HepG2 (cell line): ENCODE measurements around the gene CSTPP1. TPM values are rescaled to one million over a fixed set of nuclear protein-coding genes. Genes with fewer than 3 reads are reported as not detected.

Experiments used
- ASH2L ChIP-seq: fragments of 300-600, 200-600 bp; sonication (generic); IDR thresholded peaks from 2 replicates; pipeline ENCODE4 v1.7.0; 2017; ENCODE audit warnings: low read depth, mild to moderate bottlenecking, moderate library complexity, mixed read lengths, low read length; ENCODE audit not compliant: insufficient read length
- CHCHD3 ChIP-seq: sonication (generic); formaldehyde crosslinking; IDR thresholded peaks from 2 replicates; pipeline ENCODE4 v1.8.0; 2022; ENCODE audit warnings: mild to moderate bottlenecking, missing genetic modification reagents, moderate library complexity
- CREB1 ChIP-seq, 2 experiments: fragments of 450-650 bp in 1 of 2; IDR thresholded peaks; 2 replicates each; pipeline ENCODE4 v1.6.1; 2016 to 2017; ENCODE audit warnings: control low read depth in 1 of 2, mild to moderate bottlenecking in 1 of 2, missing compliant biosample characterization in 1 of 2, missing genetic modification characterization in 1 of 2
- HOXA3 ChIP-seq: sonication (generic); formaldehyde crosslinking; IDR thresholded peaks from 2 replicates; pipeline ENCODE4 v1.5.0; 2020; ENCODE audit warnings: missing genetic modification reagents
- JUNB ChIP-seq: sonication (generic); formaldehyde crosslinking; IDR thresholded peaks from 2 replicates; pipeline ENCODE4 v1.8.0; 2022; ENCODE audit warnings: missing genetic modification reagents, mild to moderate bottlenecking, borderline replicate concordance
- SRSF4 ChIP-seq: fragments of 200-400 bp; formaldehyde crosslinking; IDR thresholded peaks from one replicate; pipeline ENCODE4 v1.6.1; 2018; ENCODE audit warnings: mild to moderate bottlenecking, low read depth, low read length, moderate library complexity; ENCODE audit not compliant: poor library complexity, severe bottlenecking
- TAF1 ChIP-seq: sonication (generic); formaldehyde crosslinking; IDR thresholded peaks from 2 replicates; pipeline ENCODE4 v1.4.0; 2020; ENCODE audit warnings: missing genetic modification reagents
- ZNF143 ChIP-seq: sonication (generic); formaldehyde crosslinking; IDR thresholded peaks from 2 replicates; pipeline ENCODE4 v1.4.0; 2020; ENCODE audit warnings: missing genetic modification reagents
- ZNF33B ChIP-seq: sonication (generic); formaldehyde crosslinking; IDR thresholded peaks from 2 replicates; pipeline ENCODE4 v1.5.1; 2020; ENCODE audit warnings: mild to moderate bottlenecking, missing genetic modification reagents
- ZNF343 ChIP-seq: sonication (generic); formaldehyde crosslinking; IDR thresholded peaks from 2 replicates; pipeline ENCODE4 v1.4.0; 2020; ENCODE audit warnings: mild to moderate bottlenecking, missing genetic modification reagents
- ZNF766 ChIP-seq: sonication (generic); formaldehyde crosslinking; IDR thresholded peaks from 2 replicates; pipeline ENCODE4 v1.5.0; 2020; ENCODE audit warnings: missing genetic modification reagents, borderline replicate concordance
- ZNF850 ChIP-seq: sonication (generic); formaldehyde crosslinking; conservative IDR thresholded peaks from 2 replicates; pipeline ENCODE4 v1.9.0; 2021; ENCODE audit warnings: mild to moderate bottlenecking, missing genetic modification reagents
- polyA plus RNA-seq, 8 experiments: library from polyadenylated mRNA; depleted of rRNA in 3 of 8; stranded (reverse) in 7 of 8; unstranded in 1 of 8; fragments of >200 nt; fragmentation: Illumina TruSeq in 4 of 8; extraction: Trizol in 4 of 8; gene quantifications; 2 replicates each; pipeline versions ENCODE4 v1.2.1 to v1.2.3, GENCODE V29; 2011 to 2016; ENCODE audit warnings: low read depth in 4 of 8, missing spikeins in 1 of 8, mixed read lengths in 1 of 8; ENCODE audit not compliant: insufficient read depth in 1 of 8
- total RNA-seq, 5 experiments: library from RNA; depleted of rRNA; stranded (reverse); fragments of >200 nt; fragmentation: Illumina TruSeq; extraction: Trizol; gene quantifications; 2 replicates each; pipeline ENCODE4 v1.2.3, GENCODE V29; 2016; ENCODE audit warnings: low read depth in 1 of 5
- TF ChIP-seq, protein P1 (sequence below): sonication (generic); formaldehyde crosslinking; IDR thresholded peaks from 2 replicates; pipeline ENCODE4 v1.4.0; 2020; ENCODE audit warnings: missing genetic modification reagents, mild to moderate bottlenecking, borderline replicate concordance
- TF ChIP-seq, protein P2 (sequence below): sonication (generic); formaldehyde crosslinking; IDR thresholded peaks from 2 replicates; pipeline ENCODE4 v1.5.0; 2020; ENCODE audit warnings: missing genetic modification reagents
- TF ChIP-seq, protein P3 (sequence below): sonication (generic); formaldehyde crosslinking; IDR thresholded peaks from 2 replicates; pipeline ENCODE4 v1.5.1; 2020; ENCODE audit warnings: missing genetic modification reagents, mild to moderate bottlenecking, borderline replicate concordance
- TF ChIP-seq, protein P4 (sequence below): IDR thresholded peaks from 2 replicates; pipeline ENCODE4 v1.4.0; 2020; ENCODE audit warnings: mild to moderate bottlenecking, missing genetic modification reagents
- TF ChIP-seq, protein P5 (sequence below): IDR thresholded peaks from 2 replicates; pipeline ENCODE4 v1.6.1; 2012; ENCODE audit warnings: inconsistent platforms

CSTPP1 gene
- total and polyA plus RNA-seq, 2 of the 13 experiments (the other 11 are each of a cell fraction or from before 2014, with no cell fraction given), result 12.3 to 14.6 TPM

DNA sequence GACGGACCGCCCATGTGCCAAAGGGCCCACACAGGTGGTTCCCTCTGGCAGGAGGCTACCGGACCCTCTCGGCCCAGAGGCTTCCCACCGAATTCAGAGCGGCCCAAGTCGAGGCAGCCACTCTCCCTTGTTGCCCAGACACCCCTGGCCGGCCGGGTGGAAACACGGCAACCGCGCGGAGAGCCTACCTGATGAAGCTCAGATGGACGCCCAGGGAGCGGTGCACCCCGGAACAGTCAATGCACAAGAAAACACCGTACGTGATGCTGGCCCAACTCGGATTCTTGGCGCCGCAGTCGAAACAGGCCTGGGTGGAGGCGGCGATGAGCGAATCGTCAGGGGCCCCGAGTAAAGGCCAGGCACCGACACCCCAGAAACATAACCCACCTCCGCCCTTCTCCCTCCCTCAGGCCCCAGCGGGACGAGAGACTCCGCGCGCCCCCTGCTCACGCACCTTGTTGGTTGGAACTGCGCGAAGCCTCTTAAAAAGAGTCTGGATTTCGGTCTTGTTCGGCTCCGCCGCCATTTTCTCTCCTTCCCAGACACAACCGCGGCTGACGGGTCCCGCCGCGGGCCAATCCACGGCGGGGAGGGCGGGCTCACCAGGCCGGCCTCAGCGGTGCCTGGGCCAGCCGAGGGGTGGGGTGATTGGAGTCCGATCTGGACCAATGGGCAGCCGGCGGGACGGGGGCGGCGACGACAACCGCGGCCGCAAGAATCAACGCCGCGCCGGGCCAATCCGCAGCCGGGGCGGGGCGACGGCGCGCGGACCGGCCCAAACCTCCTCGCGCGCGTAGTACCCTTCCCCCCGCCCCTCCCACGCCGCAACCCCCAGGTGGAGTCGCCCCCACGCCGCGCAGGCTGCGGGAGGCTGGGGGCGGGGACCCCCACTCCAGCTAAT is 240.0 kb downstream of the CSTPP1 start, which contains the start of gene ARFGAP2 (continued):
- TF ChIP-seq, protein P1, sequence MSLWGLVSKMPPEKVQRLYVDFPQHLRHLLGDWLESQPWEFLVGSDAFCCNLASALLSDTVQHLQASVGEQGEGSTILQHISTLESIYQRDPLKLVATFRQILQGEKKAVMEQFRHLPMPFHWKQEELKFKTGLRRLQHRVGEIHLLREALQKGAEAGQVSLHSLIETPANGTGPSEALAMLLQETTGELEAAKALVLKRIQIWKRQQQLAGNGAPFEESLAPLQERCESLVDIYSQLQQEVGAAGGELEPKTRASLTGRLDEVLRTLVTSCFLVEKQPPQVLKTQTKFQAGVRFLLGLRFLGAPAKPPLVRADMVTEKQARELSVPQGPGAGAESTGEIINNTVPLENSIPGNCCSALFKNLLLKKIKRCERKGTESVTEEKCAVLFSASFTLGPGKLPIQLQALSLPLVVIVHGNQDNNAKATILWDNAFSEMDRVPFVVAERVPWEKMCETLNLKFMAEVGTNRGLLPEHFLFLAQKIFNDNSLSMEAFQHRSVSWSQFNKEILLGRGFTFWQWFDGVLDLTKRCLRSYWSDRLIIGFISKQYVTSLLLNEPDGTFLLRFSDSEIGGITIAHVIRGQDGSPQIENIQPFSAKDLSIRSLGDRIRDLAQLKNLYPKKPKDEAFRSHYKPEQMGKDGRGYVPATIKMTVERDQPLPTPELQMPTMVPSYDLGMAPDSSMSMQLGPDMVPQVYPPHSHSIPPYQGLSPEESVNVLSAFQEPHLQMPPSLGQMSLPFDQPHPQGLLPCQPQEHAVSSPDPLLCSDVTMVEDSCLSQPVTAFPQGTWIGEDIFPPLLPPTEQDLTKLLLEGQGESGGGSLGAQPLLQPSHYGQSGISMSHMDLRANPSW, result peak; percentile 29; the same call in 1 of the 2 replicates
- TF ChIP-seq TAF1 (CRISPR knock-in tag), result peak; percentile 90
- TF ChIP-seq ZNF850 (CRISPR knock-in tag), result 0 out of 2 replicates have a peak, but pooled peaks have one; percentile 14
- peak; percentile 88 for TF ChIP-seq ZNF143 (CRISPR knock-in tag)
- TF ChIP-seq ASH2L, result peak; percentile 81
- peak; percentile 65; the same call in 1 of the 2 replicates for TF ChIP-seq ZNF343 (CRISPR knock-in tag)
- TF ChIP-seq, protein P2, sequence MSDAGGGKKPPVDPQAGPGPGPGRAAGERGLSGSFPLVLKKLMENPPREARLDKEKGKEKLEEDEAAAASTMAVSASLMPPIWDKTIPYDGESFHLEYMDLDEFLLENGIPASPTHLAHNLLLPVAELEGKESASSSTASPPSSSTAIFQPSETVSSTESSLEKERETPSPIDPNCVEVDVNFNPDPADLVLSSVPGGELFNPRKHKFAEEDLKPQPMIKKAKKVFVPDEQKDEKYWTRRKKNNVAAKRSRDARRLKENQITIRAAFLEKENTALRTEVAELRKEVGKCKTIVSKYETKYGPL (CRISPR knock-in tag), result no peak
- TF ChIP-seq, protein P3, sequence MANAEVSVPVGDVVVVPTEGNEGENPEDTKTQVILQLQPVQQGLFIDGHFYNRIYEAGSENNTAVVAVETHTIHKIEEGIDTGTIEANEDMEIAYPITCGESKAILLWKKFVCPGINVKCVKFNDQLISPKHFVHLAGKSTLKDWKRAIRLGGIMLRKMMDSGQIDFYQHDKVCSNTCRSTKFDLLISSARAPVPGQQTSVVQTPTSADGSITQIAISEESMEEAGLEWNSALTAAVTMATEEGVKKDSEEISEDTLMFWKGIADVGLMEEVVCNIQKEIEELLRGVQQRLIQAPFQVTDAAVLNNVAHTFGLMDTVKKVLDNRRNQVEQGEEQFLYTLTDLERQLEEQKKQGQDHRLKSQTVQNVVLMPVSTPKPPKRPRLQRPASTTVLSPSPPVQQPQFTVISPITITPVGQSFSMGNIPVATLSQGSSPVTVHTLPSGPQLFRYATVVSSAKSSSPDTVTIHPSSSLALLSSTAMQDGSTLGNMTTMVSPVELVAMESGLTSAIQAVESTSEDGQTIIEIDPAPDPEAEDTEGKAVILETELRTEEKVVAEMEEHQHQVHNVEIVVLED (CRISPR knock-in tag), result peak; percentile 65; the same call in 1 of the 2 replicates
- TF ChIP-seq, protein P4, sequence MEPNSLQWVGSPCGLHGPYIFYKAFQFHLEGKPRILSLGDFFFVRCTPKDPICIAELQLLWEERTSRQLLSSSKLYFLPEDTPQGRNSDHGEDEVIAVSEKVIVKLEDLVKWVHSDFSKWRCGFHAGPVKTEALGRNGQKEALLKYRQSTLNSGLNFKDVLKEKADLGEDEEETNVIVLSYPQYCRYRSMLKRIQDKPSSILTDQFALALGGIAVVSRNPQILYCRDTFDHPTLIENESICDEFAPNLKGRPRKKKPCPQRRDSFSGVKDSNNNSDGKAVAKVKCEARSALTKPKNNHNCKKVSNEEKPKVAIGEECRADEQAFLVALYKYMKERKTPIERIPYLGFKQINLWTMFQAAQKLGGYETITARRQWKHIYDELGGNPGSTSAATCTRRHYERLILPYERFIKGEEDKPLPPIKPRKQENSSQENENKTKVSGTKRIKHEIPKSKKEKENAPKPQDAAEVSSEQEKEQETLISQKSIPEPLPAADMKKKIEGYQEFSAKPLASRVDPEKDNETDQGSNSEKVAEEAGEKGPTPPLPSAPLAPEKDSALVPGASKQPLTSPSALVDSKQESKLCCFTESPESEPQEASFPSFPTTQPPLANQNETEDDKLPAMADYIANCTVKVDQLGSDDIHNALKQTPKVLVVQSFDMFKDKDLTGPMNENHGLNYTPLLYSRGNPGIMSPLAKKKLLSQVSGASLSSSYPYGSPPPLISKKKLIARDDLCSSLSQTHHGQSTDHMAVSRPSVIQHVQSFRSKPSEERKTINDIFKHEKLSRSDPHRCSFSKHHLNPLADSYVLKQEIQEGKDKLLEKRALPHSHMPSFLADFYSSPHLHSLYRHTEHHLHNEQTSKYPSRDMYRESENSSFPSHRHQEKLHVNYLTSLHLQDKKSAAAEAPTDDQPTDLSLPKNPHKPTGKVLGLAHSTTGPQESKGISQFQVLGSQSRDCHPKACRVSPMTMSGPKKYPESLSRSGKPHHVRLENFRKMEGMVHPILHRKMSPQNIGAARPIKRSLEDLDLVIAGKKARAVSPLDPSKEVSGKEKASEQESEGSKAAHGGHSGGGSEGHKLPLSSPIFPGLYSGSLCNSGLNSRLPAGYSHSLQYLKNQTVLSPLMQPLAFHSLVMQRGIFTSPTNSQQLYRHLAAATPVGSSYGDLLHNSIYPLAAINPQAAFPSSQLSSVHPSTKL (CRISPR knock-in tag), result 0 out of 2 replicates have a peak, but pooled peaks have one; percentile 18
- no peak for TF ChIP-seq SRSF4
- peak; percentile 64 for TF ChIP-seq HOXA3 (CRISPR knock-in tag)
- TF ChIP-seq ZNF33B (CRISPR knock-in tag), result no peak
- peak; percentile 33; the same call in 1 of the 2 replicates for TF ChIP-seq CHCHD3 (CRISPR knock-in tag)
- TF ChIP-seq JUNB (CRISPR knock-in tag), result no peak
- TF ChIP-seq CREB1 (IDR thresholded peaks at IDR 0.05), result peak; percentile 67
- peak; percentile 4; the same call in 1 of the 2 replicates for TF ChIP-seq CREB1 (CRISPR knock-in tag; IDR thresholded peaks at IDR 0.05)
- TF ChIP-seq ZNF766 (CRISPR knock-in tag), result peak; percentile 28; the same call in 1 of the 2 replicates
- TF ChIP-seq, protein P5, sequence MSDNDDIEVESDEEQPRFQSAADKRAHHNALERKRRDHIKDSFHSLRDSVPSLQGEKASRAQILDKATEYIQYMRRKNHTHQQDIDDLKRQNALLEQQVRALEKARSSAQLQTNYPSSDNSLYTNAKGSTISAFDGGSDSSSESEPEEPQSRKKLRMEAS, result peak; percentile 32; the same call in 1 of the 2 replicates
